ENCODE data around the gene M1AP. TPM values are rescaled to one million over a fixed set of nuclear protein-coding genes. Genes with fewer than 3 reads are reported as not detected.
A peak's percentile ranks its signal among the peaks of the same experiment; 100 is the strongest.

The M1AP gene
- total and polyA plus RNA-seq, 2 of the 4 experiments (the other 2 are of a cell fraction) = 0.03 TPM; not detected in 1

- H2BK20ac ChIP-seq (ENCODE audit: low read depth, low read length) = no peak within 1 kb of the TSS
- no peak within 1 kb of the TSS for H3K18ac ChIP-seq (ENCODE audit: low read depth, low read length)
- H3K9ac ChIP-seq (ENCODE audit: low read depth, low read length) = no peak within 1 kb of the TSS
- H4K5ac ChIP-seq (ENCODE audit: low read depth, low read length) = no peak within 1 kb of the TSS
- H4K8ac ChIP-seq (ENCODE audit: low read depth in 2 of 2, low read length in 2 of 2) = no peak within 1 kb of the TSS
- DNase-seq = peak; percentile 41
- peaks cover 9% of the 10 kb centered on the region for H3K4me1 ChIP-seq (ENCODE audit: control insufficient read depth, insufficient read depth, low read length)
- H2AFZ ChIP-seq (replicated peaks; ENCODE audit: low read length, poor library complexity) = no peak within 1 kb of the TSS
- ATAC-seq (ENCODE audit: low read depth) = no peak
- H2BK5ac ChIP-seq (ENCODE audit: low read depth, low read length, poor library complexity, severe bottlenecking) = no peak within 1 kb of the TSS
- H3K9me3 ChIP-seq (ENCODE audit: control insufficient read depth, insufficient read depth, low read length) = no peaks in the 10 kb centered on the region
- no peak for TF ChIP-seq RAD21 (IDR thresholded peaks at IDR 0.05; ENCODE audit: low read length)
- no peak for TF ChIP-seq RCOR1 (IDR thresholded peaks at IDR 0.05; ENCODE audit: insufficient replicate concordance, low read length)
- TF ChIP-seq CEBPB (IDR thresholded peaks at IDR 0.05; ENCODE audit: low read depth, low read length) = no peak
- intact Hi-C loops (cut with micrococcal nuclease) = no loop called here
- H2BK120ac ChIP-seq (ENCODE audit: low read depth, low read length) = no peak within 1 kb of the TSS
- H2BK15ac ChIP-seq (ENCODE audit: low read depth, low read length) = no peak within 1 kb of the TSS
- peak within 1 kb of the TSS; percentile 36; the same call in 1 of the 2 replicates for H2AK5ac ChIP-seq (ENCODE audit: low read depth, low read length)
- no peak within 1 kb of the TSS for H3K23ac ChIP-seq (ENCODE audit: low read depth, low read length)
- H3K14ac ChIP-seq (replicated peaks; ENCODE audit: low read depth, low read length) = no peak within 1 kb of the TSS
- H2AK9ac ChIP-seq (replicated peaks; ENCODE audit: low read depth, low read length, poor library complexity) = peak within 1 kb of the TSS; percentile 71
- no peak within 1 kb of the TSS for H3K4me2 ChIP-seq (ENCODE audit: low read depth, low read length)
- POLR2A ChIA-PET (ENCODE audit: unreplicated experiment) = interaction anchor here (0.6 kb wide), 1 partner anchor 523 kb away, joined by 3 read pairs; no protein-coding TSS in a partner anchor
- dilution Hi-C loops (cut with HindIII; ENCODE audit: low sequenced_read_pairs, unreplicated experiment) = no loop called here
- no peak within 1 kb of the TSS for H4K91ac ChIP-seq (ENCODE audit: insufficient read depth, low read depth, low read length)
- 96% methylated on average over 3 of the region's 11 CpGs; no CpG with 5 or more reads in 1 of the 2 experiments for WGBS, 2 experiments (ENCODE audit: extremely low coverage in 2 of 2, insufficient read length in 1 of 2)
- peaks cover 22 to 43% of the 10 kb centered on the region in 2 experiments for H3K79me1 ChIP-seq (ENCODE audit: low read depth in 1 of 2, low read length in 2 of 2)
- no peak within 1 kb of the TSS for H3K4ac ChIP-seq (ENCODE audit: low read depth, low read length)
- no peak within 1 kb of the TSS for H3K56ac ChIP-seq (ENCODE audit: extremely low read depth, insufficient read depth, low read length)
- H3K27me3 ChIP-seq (ENCODE audit: control insufficient read depth, insufficient read depth, low read length) = peaks cover 15% of the 10 kb centered on the region
- in situ Hi-C loops (cut with MboI; ENCODE audit: low sequenced_read_pairs) = no loop called here
- H3K4me3 ChIP-seq (ENCODE audit: insufficient read depth, low read depth, low read length) = no peak within 1 kb of the TSS
- H3K36me3 ChIP-seq (ENCODE audit: control insufficient read depth, insufficient read depth, low read length) = peaks cover 27% of the 10 kb centered on the region
- CTCF ChIA-PET = no interaction called here
- no peak within 1 kb of the TSS for H3K27ac ChIP-seq (ENCODE audit: insufficient read depth, low read length)
- BruUV-seq (replicated peaks) = no TSS peak
- peaks cover 13% of the 10 kb centered on the region for H4K20me1 ChIP-seq (ENCODE audit: insufficient read depth, low read length)
- H3K9me1 ChIP-seq (ENCODE audit: insufficient read depth, low read length) = peaks cover 14% of the 10 kb centered on the region
Measured at GRCh38 chr2:74525717-74526648, 122.1 kb downstream of the M1AP start, which contains the start of gene DQX1. TSS of gene DQX1 (minus strand) at chr2:74526231. CDS start at chr2:74525729, 502 bp downstream.
